Pancreas (tissue), 10 donors: ENCODE measurements around the gene PERM1. TPM values are rescaled to one million over a fixed set of nuclear protein-coding genes. Genes with fewer than 3 reads are reported as not detected.

Experiments used
- ATAC-seq, 4 donors: fragments of 200-7000 bp; cut with Tn5 transposase; one replicate each; pipeline versions ENCODE4 v1.8.0 to v1.9.1; 2020; ENCODE audit warnings: mild to moderate bottlenecking in 4 of 4, moderate library complexity in 4 of 4
- DNase-seq, 6 donors: peaks; one replicate each; pipeline ENCODE4 v3.0.0-alpha.2; 2020
- FAIRE-seq: peaks from 2 replicates; lab custom pipeline; 2012; peaks lifted over from hg19 to GRCh38; lab: Jason Lieb, UNC
- H3K27ac ChIP-seq, 4 donors: fragments of 200-600 bp; sonication (generic); 1 replicate in 3 of 4; 2 replicates in 1 of 4; pipeline versions ENCODE4 v1.5.0 to v1.8.0; 2020
- H3K27me3 ChIP-seq, 4 donors: fragments of 200-600 bp; one replicate each; pipeline ENCODE4 v1.8.0; 2021
- H3K36me3 ChIP-seq, 3 donors: fragments of 200-600 bp; sonication (generic) in 1 of 3; one replicate each; pipeline versions ENCODE4 v1.5.0 to v1.8.0; 2020 to 2021
- H3K4me1 ChIP-seq, 3 donors: fragments of 200-600 bp; one replicate each; pipeline ENCODE4 v1.8.0; 2021
- H3K4me3 ChIP-seq, 4 donors: fragments of 200-600 bp; sonication (generic) in 2 of 4; one replicate each; pipeline versions ENCODE4 v1.5.0 to v1.8.0; 2020 to 2021
- H3K9me3 ChIP-seq, 4 donors: fragments of 200-600 bp; one replicate each; pipeline ENCODE4 v1.8.0; 2021
- CTCF ChIP-seq, 4 donors: fragments of 200-600 bp; sonication (generic) in 3 of 4; IDR thresholded peaks; one replicate each; pipeline versions ENCODE4 v1.5.0 to v1.8.0; 2021; ENCODE audit warnings: antibody characterized with exemption in 4 of 4
- WGBS, 2 donors: extraction: QIAGEN DNeasy Blood & Tissue Kit; methylation state at CpG; one replicate each; pipeline ENCODE4 v1.1.7; 2013; 5-methylcytosine and 5-hydroxymethylcytosine counted together
- intact Hi-C, 3 donors: fragments of 100-400 bp; cut with DNase I; formaldehyde crosslinking; loops; one replicate each; pipeline versions ENCODE4 v1.11.1 to v1.14.2; 2022
- polyA plus RNA-seq, 2 donors: library from polyadenylated mRNA; stranded (reverse); fragments of 200-250 nt; gene quantifications; one replicate each; pipeline ENCODE4 v1.2.3, GENCODE V29; 2013
- total RNA-seq, 6 donors: library from RNA; stranded (reverse); fragmentation: NEBNext Ultra II Directional in 4 of 6; extraction: Animal tissue kit (Norgen Biotek cat#: 25700) in 4 of 6; gene quantifications; one replicate each; pipeline versions ENCODE4 v1.2.1 to v1.2.4, GENCODE V29; 2021 to 2023
- donor health status: healthy with polysubstance abuse.
- donor health status: DM: no; HTN: no; CAD: no; lungs with moderate emphysema.
- donor health status: DM: no; HTN: no; CAD: no.
- donor health status: control.
- donor health status: control.
- donor health status: Bipolar disorder and iron deficiency.
- donor health status: DM: yes; HTN: yes; CAD: no.
- donor health status: DM: no; HTN: no; CAD: no.
- donor health status: DM: no; HTN: no; CAD: no.
- donor health status: DM: yes; HTN: yes; CAD: no.

PERM1 gene
- total and polyA plus RNA-seq, 8 donors, result 0.04 to 0.35 (median 0.24) TPM; not detected in 4

DNA sequence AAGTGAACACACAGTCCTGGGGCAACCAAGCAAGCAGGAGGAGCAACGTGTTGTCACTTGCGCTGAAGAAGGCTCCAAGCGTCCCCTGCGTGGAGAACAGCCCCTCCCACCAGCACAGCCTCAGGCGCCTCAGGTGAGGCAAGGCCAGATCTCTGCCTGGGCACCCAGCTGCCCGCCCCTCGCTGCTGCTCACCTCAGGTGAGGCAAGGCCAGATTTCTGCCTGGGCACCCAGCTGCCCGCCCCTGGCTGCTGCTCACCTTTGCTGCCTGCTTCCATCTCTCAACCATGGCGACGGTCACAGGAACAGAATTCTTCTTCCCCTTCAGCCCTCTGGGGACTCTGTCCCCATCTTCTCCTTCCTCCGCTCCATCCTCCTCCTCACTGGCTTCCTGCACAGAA is 25.3 kb downstream of the PERM1 start:
- Histone ChIP-seq H3K4me1 (peaks cover 3 to 9% (median 8%) of the 10 kb centered on the region in 3 donors), H3K4me3 (no peak overlapping the region), H3K36me3 (peaks cover 7 to 44% (median 31%) of the 10 kb centered on the region in 3 donors), H3K27ac (no peak overlapping the region), H3K9me3 (no peaks in the 10 kb centered on the region), H3K27me3 (no peaks in the 10 kb centered on the region)
- no peak for DNase-seq
- intact Hi-C loops, result no loop called here
- WGBS, 2 donors, result 89 to 90% methylated on average over 11 of the region's 11 CpGs
- no peak for TF ChIP-seq CTCF (IDR thresholded peaks at IDR 0.05)
- no peak for FAIRE-seq
- no peak for ATAC-seq

GRCh38 chr1:955474-955873 is 26.4 kb downstream of the PERM1 start:
- no peak for FAIRE-seq
- Histone ChIP-seq H3K27ac (no peak overlapping the region), H3K4me3 (no peak overlapping the region), H3K4me1 (peaks cover 0 to 9% (median 8%) of the 10 kb centered on the region in 3 donors), H3K9me3 (no peaks in the 10 kb centered on the region), H3K27me3 (no peaks in the 10 kb centered on the region), H3K36me3 (peaks cover 7 to 54% (median 33%) of the 10 kb centered on the region in 3 donors)
- no peak for TF ChIP-seq CTCF (IDR thresholded peaks at IDR 0.05)
- no peak for DNase-seq
- no peak for ATAC-seq
- WGBS, 2 donors, result 78 to 87% methylated on average over 6 of the region's 6 CpGs
- intact Hi-C loops, result no loop called here

GRCh38 chr1:954927-955326 is 27.0 kb downstream of the PERM1 start:
- Histone ChIP-seq H3K9me3 (no peaks in the 10 kb centered on the region), H3K27me3 (no peaks in the 10 kb centered on the region), H3K4me1 (peaks cover 0 to 9% (median 8%) of the 10 kb centered on the region in 3 donors), H3K36me3 (peaks cover 7 to 55% (median 35%) of the 10 kb centered on the region in 3 donors), H3K27ac (no peak overlapping the region), H3K4me3 (no peak overlapping the region)
- ATAC-seq (no peak), DNase-seq (no peak), FAIRE-seq (no peak)
- intact Hi-C loops, result no loop called here
- 87 to 92% methylated on average over 13 of the region's 13 CpGs for WGBS, 2 donors
- no peak for TF ChIP-seq CTCF (IDR thresholded peaks at IDR 0.05)

- no peaks in the 10 kb centered on the region for H3K9me3 ChIP-seq
- no peaks in the 10 kb centered on the region for H3K27me3 ChIP-seq
- WGBS, 2 donors, result 89 to 91% methylated on average over 30 to 32 of the region's 32 CpGs
- no peak for FAIRE-seq
- H3K4me1 ChIP-seq, result peaks cover 0 to 9% (median 8%) of the 10 kb centered on the region in 3 donors
- no peak overlapping the region for H3K4me3 ChIP-seq
- ATAC-seq, result no peak
- no peak overlapping the region for H3K27ac ChIP-seq
- intact Hi-C loops, result no loop called here
- peaks cover 7 to 68% (median 38%) of the 10 kb centered on the region in 3 donors for H3K36me3 ChIP-seq
- no peak for DNase-seq
- no peak for TF ChIP-seq CTCF (IDR thresholded peaks at IDR 0.05)
Observed at GRCh38 chr1:953524-954320, 28.2 kb downstream of the PERM1 start.

DNA sequence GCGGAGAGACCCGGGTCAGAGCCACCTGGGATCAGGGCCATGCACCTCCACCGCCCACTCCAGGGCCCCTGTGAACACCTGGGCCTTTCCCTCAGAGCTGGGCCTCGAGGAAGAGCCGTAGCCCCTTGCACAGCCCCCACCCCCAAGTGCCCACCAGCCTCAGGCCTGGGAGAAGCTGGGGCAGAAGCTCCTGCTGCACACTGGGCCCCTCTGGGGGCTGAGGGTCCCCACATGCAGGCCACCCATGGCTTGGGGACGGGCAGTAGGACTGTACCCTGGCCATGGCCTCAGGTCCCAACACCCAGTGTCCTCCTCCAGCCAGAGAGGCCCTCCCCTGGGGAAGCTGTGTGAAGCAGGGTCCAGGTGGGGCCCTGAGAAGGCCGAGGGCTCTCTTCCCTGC is 29.3 kb downstream of the PERM1 start:
- H3K36me3 ChIP-seq, result peaks cover 9 to 77% (median 46%) of the 10 kb centered on the region in 3 donors
- DNase-seq (no peak), FAIRE-seq (no peak), ATAC-seq (no peak)
- no peaks in the 10 kb centered on the region for H3K27me3 ChIP-seq
- H3K4me1 ChIP-seq, result peaks cover 0 to 4% (median 0%) of the 10 kb centered on the region in 3 donors
- intact Hi-C loops, result no loop called here
- no peak for TF ChIP-seq CTCF (IDR thresholded peaks at IDR 0.05)
- H3K9me3 ChIP-seq, result no peaks in the 10 kb centered on the region
- no peak overlapping the region for H3K27ac ChIP-seq
- H3K4me3 ChIP-seq, result no peak overlapping the region
- WGBS, 2 donors, result 84 to 85% methylated on average over 7 of the region's 7 CpGs
